NCI-H524 (cell line): ENCODE data around the gene DPY19L1.
A peak's percentile ranks its signal among the peaks of the same experiment; 100 is the strongest.
"Not testable (repeated sequence)": the region's sequence is repeated elsewhere in the genome, so short reads cannot be mapped to it uniquely, and the experiment has no call there.

Source experiments
- DNase-seq, 2 experiments: peaks; one replicate each; lab custom pipeline; 2025; lab: John Stamatoyannopoulos, UW

Gene DPY19L1

GRCh38 chr7:35032166-35032565, 5.1 kb downstream of the DPY19L1 start:
- no peak for DNase-seq

GRCh38 chr7:35030848-35031247, 6.4 kb downstream of the DPY19L1 start:
- no peak for DNase-seq

GRCh38 chr7:35029311-35029710, 8.0 kb downstream of the DPY19L1 start:
- DNase-seq = no peak

DNA sequence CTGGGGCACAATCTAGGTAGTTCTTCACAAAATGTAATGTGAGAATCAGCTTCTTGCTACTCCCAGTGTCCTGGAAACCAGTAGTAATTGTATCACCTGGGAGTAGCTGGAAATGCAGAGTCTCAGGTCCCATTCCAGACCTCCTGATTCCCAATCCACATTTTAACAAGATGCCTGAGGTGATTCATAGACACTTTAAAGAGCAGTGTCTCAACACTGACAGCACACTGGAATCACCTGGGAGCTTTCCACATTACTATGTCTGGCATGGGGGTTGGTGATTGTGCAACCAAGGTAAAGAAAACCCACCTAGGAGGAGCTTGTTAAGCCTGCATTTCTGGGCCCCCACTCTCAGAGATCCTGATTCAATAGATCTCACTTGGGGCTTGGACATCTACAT, 11.1 kb downstream of the DPY19L1 start:
- DNase-seq = no peak

- peak; percentile 48 to 79 for DNase-seq
Measured at GRCh38 chr7:35025369-35025870, 11.9 kb downstream of the DPY19L1 start.

- no peak for DNase-seq
Measured at GRCh38 chr7:35024298-35024697, 13.0 kb downstream of the DPY19L1 start.

- DNase-seq = no peak
Measured at GRCh38 chr7:35022725-35023124, 14.6 kb downstream of the DPY19L1 start.

- no peak for DNase-seq
Measured at GRCh38 chr7:35021445-35021844, 15.8 kb downstream of the DPY19L1 start.

DNA sequence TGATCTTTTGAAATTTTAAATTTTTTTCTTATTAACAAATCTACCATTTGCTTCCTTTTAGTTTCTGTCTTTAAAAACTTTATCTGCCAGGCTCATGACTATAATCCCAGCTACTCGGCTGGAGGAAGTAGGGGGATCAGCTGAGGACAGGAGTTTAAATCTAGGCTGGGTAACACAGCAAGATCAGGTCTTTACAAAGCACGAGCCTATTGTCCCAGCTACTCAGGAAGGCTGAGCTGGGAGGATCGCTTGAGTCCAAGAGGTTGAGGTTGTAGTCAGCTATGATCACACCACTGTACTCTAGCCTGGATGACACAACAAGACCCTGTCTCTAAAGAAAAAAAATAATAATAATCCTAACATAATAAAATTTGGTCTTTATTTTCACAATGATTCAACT, 17.5 kb downstream of the DPY19L1 start:
- no peak for DNase-seq

- no peak for DNase-seq
Measured at GRCh38 chr7:35019179-35019729, 18.0 kb downstream of the DPY19L1 start.

GRCh38 chr7:35015346-35015859, 21.9 kb downstream of the DPY19L1 start:
- no peak for DNase-seq

DNA sequence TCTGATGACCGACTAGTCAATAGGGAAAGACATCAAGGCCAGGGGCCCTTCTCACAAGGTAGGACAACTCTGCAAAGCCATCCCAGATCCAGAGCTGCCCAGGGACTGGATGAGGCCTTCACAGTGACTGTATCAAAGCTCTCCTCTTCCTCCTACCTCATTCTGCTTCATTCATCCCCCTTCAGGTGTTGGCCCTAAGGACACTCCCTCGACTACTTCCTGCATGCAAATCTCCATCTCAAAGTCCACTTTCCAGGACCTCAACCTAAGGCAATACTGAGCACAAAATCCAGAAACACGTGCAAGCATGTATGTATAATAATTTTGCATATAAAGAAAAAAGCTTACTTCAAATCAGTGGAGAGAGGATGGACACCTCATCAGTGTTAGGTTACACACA, 25.1 kb downstream of the DPY19L1 start:
- no peak for DNase-seq

GRCh38 chr7:35011085-35011484, 26.2 kb downstream of the DPY19L1 start:
- no peak for DNase-seq

- no peak for DNase-seq
Measured at GRCh38 chr7:35007768-35008167, 29.5 kb downstream of the DPY19L1 start.

DNA sequence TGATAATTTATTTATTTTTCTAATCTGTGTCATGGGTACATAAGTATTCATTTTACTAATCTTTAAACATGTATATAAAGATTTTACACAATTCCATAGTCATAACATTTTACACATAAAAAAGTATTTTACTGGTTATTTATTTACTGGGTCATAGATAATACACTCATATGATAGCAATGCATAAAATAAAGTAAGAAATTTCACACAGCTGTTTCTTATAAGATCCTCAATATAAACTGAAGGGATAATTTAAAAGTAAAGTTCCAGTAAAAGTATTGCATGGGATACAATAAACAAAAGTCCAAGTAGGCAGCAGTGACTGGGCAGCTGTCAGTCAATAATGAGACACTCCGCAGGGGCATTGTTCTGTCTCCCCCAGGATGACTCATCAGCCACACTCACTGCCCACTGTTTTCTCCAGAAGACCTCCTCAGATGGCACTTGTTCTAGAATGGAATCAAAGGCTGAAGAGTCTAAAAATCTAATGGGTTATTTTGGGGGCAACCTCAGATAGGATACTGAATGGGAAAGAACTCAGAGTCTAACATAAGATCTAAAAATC, 32.7 kb downstream of the DPY19L1 start:
- DNase-seq = no peak

DNA sequence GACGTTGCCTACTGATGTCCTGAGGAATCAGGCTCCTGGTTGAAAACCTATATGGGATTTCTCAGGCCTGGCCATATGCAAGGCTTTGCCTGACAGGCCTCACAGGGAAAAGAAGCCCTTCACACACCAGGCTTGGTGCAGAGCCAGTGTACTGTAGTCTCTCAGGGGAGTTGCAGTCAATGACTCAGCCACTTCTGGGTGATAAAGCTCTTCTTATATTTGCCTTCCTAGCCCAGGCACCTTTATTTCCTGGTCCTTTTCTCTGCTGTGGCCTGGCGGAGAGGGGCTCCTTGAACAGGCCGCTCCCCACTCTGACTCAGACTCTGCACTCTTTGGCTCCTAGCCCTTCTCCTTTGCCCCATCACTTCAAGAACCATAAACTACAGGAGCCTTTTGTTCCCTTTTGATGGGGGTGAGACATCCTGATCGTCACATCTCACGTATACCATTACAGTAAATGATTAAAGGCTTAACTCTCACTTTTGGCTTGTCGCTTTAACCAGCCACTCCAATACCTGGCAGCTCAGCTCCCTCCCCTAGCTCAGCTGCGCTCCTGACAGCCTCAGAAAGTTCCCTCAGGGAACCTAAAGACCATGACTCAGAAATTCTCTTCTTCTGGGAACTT, 33.5 kb downstream of the DPY19L1 start:
- DNase-seq = peak; percentile 42 to 91

GRCh38 chr7:35003177-35003650, 34.1 kb downstream of the DPY19L1 start:
- not testable (repeated sequence) for DNase-seq

DNA sequence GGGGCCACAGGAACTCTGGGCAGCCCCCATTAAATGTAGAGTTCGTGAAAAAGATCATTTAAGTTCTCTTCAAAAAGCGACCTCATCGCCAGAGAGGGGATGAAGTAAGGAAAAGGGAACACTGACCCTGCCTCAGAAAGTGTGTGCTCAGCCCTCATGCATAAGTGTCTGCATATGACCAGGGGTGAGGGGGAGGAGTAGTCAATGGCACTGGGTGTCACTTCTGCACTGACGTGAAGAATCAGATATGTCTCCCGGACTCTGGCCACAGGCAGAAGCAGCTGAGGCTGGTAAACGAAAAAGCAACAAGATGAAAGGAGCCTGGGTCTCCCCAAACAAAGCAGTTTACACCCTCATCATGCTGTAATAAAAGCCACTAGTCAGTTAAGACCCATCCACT, 39.0 kb downstream of the DPY19L1 start:
- DNase-seq = not testable (repeated sequence)

- not testable (repeated sequence) for DNase-seq
Measured at GRCh38 chr7:34996423-34997090, 40.7 kb downstream of the DPY19L1 start.

DNA sequence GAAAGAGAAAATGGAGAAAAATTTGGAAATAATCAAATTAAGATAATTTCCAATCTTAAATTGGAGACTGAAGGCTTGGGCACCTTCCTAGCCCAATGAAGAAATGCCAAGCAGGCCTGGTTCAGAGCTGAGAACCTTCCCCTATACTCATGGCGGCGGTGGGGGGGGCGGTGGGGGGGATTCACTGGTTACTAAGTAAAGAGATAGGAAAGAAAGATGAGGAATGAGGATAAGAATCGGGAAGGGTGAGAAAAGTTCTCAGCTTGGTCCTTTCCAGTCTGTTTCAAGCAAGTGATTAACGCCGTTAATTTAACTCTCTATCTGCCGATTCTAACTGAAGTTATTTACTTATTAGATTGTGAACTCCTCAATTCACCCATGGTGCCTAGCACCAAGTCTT, 41.5 kb downstream of the DPY19L1 start:
- no peak for DNase-seq

- no peak for DNase-seq
Measured at GRCh38 chr7:34991938-34992840, 45.1 kb downstream of the DPY19L1 start.
